GM12878 (cell line): ENCODE measurements around the gene ALDH18A1. TPM values are rescaled to one million over a fixed set of nuclear protein-coding genes. Genes with fewer than 3 reads are reported as not detected.

Experiments used
- ATAC-seq: fragments of 200-7000 bp; cut with Tn5 transposase; 3 replicates; pipeline ENCODE4 v1.9.1; 2020; ENCODE audit warnings: mild to moderate bottlenecking, moderate library complexity
- BruUV-seq: library from RNA; stranded (reverse); fragments of 400-500 nt; replicated peaks from 2 replicates; lab custom pipeline; 2021; lab: Mats Ljungman, UMichigan
- CTCF ChIA-PET: fragments of 300-600 bp; sonication (Branson Sonifier 250); formaldehyde crosslinking; extraction: SDS; loops from one replicate; lab custom pipeline; 2021; ENCODE audit warnings: inconsistent platforms; lab: Yijun Ruan, JAX
- POLR2A ChIA-PET: fragments of 350-600 bp; formaldehyde crosslinking; extraction: SDS; loops from one replicate; lab custom pipeline; 2021; ENCODE audit warnings: inconsistent platforms; lab: Charles Lee
- RAD21 ChIA-PET: fragments of 300-600 bp; sonication (Branson Sonifier 250); formaldehyde crosslinking; loops from one replicate; lab custom pipeline; 2023; ENCODE audit warnings: antibody characterized with exemption; ENCODE audit not compliant: unreplicated experiment; lab: Charles Lee
- SMC1A ChIA-PET: fragments of 300-600 bp; sonication (Branson Sonifier 250); formaldehyde crosslinking; loops from one replicate; lab custom pipeline; 2023; ENCODE audit not compliant: unreplicated experiment, uncharacterized antibody; lab: Charles Lee
- DNase-seq: peaks from one replicate; pipeline ENCODE4 v3.0.0-alpha.2; 2011; ENCODE audit warnings: low read depth, low spot score
- FAIRE-seq: peaks from 3 replicates; lab custom pipeline; 2011; peaks lifted over from hg19 to GRCh38; lab: Jason Lieb, UNC
- H2AFZ ChIP-seq: 2 replicates; pipeline ENCODE4 v1.6.0; 2011; ENCODE audit warnings: low read depth, low read length, control low read depth; ENCODE audit not compliant: control insufficient read depth
- H3K27ac ChIP-seq: 2 replicates; pipeline ENCODE4 v1.5.1; 2011; ENCODE audit warnings: control low read depth; ENCODE audit not compliant: control insufficient read depth, insufficient read depth
- H3K27me3 ChIP-seq, 2 experiments: replicated peaks in 1 of 2; 2 replicates each; pipeline versions ENCODE4 v1.6.0 to v1.6.1; 2011; ENCODE audit warnings: low read length in 1 of 2; ENCODE audit not compliant: control insufficient read depth in 2 of 2, insufficient read depth in 2 of 2
- H3K36me3 ChIP-seq, 2 experiments: 2 replicates each; pipeline ENCODE4 v1.5.1; 2011; ENCODE audit warnings: low read length in 1 of 2; ENCODE audit not compliant: control insufficient read depth in 2 of 2, insufficient read depth in 2 of 2
- H3K4me1 ChIP-seq: 2 replicates; pipeline ENCODE4 v1.6.1; 2011; ENCODE audit warnings: mild to moderate bottlenecking, low read length, moderate library complexity, mixed read lengths; ENCODE audit not compliant: control insufficient read depth, insufficient read depth
- H3K4me2 ChIP-seq: 2 replicates; pipeline ENCODE4 v1.6.0; 2011; ENCODE audit warnings: control low read depth; ENCODE audit not compliant: control insufficient read depth, insufficient read depth
- H3K4me3 ChIP-seq: fragments of 200-600 bp; sonication (generic); 2 replicates; pipeline ENCODE4 v1.5.1; 2016
- H3K79me2 ChIP-seq: 2 replicates; pipeline ENCODE4 v1.6.0; 2011; ENCODE audit warnings: low read length; ENCODE audit not compliant: control insufficient read depth, insufficient read depth
- H3K9ac ChIP-seq: 2 replicates; pipeline ENCODE4 v1.8.0; 2011; ENCODE audit warnings: low read length, control low read depth, mixed read lengths; ENCODE audit not compliant: control insufficient read depth, insufficient read depth
- H3K9me3 ChIP-seq: replicated peaks from 3 replicates; pipeline ENCODE4 v1.5.1; 2011; ENCODE audit warnings: mild to moderate bottlenecking, low read length; ENCODE audit not compliant: control insufficient read depth, insufficient read depth
- H4K20me1 ChIP-seq: 2 replicates; pipeline ENCODE4 v1.6.0; 2011; ENCODE audit not compliant: control insufficient read depth, insufficient read depth
- ASH2L ChIP-seq: fragments of 300-600, 200-600 bp; sonication (generic); IDR thresholded peaks from 2 replicates; pipeline ENCODE4 v1.6.1; 2017; ENCODE audit warnings: low read depth, mild to moderate bottlenecking, borderline replicate concordance
- BHLHE40 ChIP-seq, 2 experiments: fragments of 450-650 bp in 1 of 2; IDR thresholded peaks; 2 replicates each; pipeline ENCODE4 v1.6.1; 2011 to 2017; ENCODE audit warnings: low read depth in 2 of 2, borderline replicate concordance in 1 of 2, improper control_type of control experiment in 1 of 2, low read length in 1 of 2, mild to moderate bottlenecking in 1 of 2
- IRF3 ChIP-seq: fragments of 450-650 bp; IDR thresholded peaks from 2 replicates; pipeline ENCODE4 v1.6.1; 2014; ENCODE audit warnings: mild to moderate bottlenecking
- MAX ChIP-seq: IDR thresholded peaks from 2 replicates; pipeline ENCODE4 v1.6.1; 2012; ENCODE audit warnings: low read depth, low read length, improper control_type of control experiment
- NFYB ChIP-seq: IDR thresholded peaks from 2 replicates; pipeline ENCODE4 v1.6.1; 2011; ENCODE audit warnings: low read depth, mild to moderate bottlenecking, low read length, improper control_type of control experiment, moderate library complexity; ENCODE audit not compliant: insufficient read depth
- NRF1 ChIP-seq: conservative IDR thresholded peaks from 2 replicates; pipeline ENCODE4 v1.6.1; 2011; ENCODE audit warnings: mild to moderate bottlenecking, low read depth, low read length, improper control_type of control experiment
- POLR2AphosphoS5 ChIP-seq: IDR thresholded peaks from 2 replicates; pipeline ENCODE4 v1.6.1; 2011; ENCODE audit warnings: mild to moderate bottlenecking, low read length, inconsistent platforms
- RAD51 ChIP-seq: fragments of 450-650 bp; IDR thresholded peaks from 2 replicates; pipeline ENCODE4 v1.6.1; 2016; ENCODE audit warnings: moderate library complexity, mild to moderate bottlenecking, inconsistent platforms
- RB1 ChIP-seq: fragments of 450-650 bp; formaldehyde crosslinking; IDR thresholded peaks from 2 replicates; pipeline ENCODE4 v1.6.1; 2017; ENCODE audit warnings: mild to moderate bottlenecking, borderline replicate concordance
- RBBP5 ChIP-seq: fragments of 200-600 bp; sonication (generic); conservative IDR thresholded peaks from 2 replicates; pipeline ENCODE4 v1.6.1; 2016
- ZNF687 ChIP-seq: fragments of 450-650 bp; IDR thresholded peaks from 2 replicates; pipeline ENCODE4 v1.6.1; 2017; ENCODE audit warnings: mild to moderate bottlenecking, moderate library complexity
- WGBS: methylation state at CpG from one replicate; pipeline ENCODE4 v1.1.6; 2016; ENCODE audit warnings: low lambda C conversion rate; ENCODE audit not compliant: insufficient replicate concordance, insufficient coverage; ENCODE audit errors: missing lambda C conversion rate; 5-methylcytosine and 5-hydroxymethylcytosine counted together
- in situ Hi-C: fragments of 300-500 bp; cut with MboI; formaldehyde crosslinking; loops from 9 replicates; pipeline ENCODE4 v1.14.3; 2018; ENCODE audit warnings: mixed read lengths
- intact Hi-C: fragments of 100-400 bp; cut with micrococcal nuclease; formaldehyde crosslinking; loops from one replicate; pipeline ENCODE4 v1.14.2; 2022; ENCODE audit not compliant: unreplicated experiment
- polyA plus RNA-seq, 11 experiments: library from polyadenylated mRNA; depleted of rRNA in 4 of 11; unstranded in 6 of 11; stranded (reverse) in 5 of 11; fragments of >200 nt; fragmentation: Nextera tagmentation in 4 of 11; fragmentation: Illumina TruSeq in 1 of 11; extraction: Ambion mirVana in 4 of 11; extraction: Trizol in 1 of 11; gene quantifications; 1 replicate in 1 of 11; 2 replicates in 10 of 11; pipeline versions ENCODE4 v1.2.1 to v1.2.3, GENCODE V29; 2011 to 2016; ENCODE audit warnings: inconsistent platforms in 2 of 11, missing spikeins in 2 of 11, low read depth in 1 of 11
- total RNA-seq, 4 experiments: library from RNA; depleted of rRNA in 3 of 4; stranded (reverse); fragments of >200 nt in 3 of 4; fragmentation: Illumina TruSeq in 1 of 4; extraction: Trizol in 1 of 4; gene quantifications; 2 replicates each; pipeline versions ENCODE4 v1.2.1 to v1.2.3, GENCODE V29; 2013 to 2021
- TF ChIP-seq, protein P1 (sequence below): IDR thresholded peaks from 2 replicates; pipeline ENCODE4 v1.6.1; 2011; ENCODE audit warnings: borderline replicate concordance, low read depth, mild to moderate bottlenecking, moderate library complexity, mixed read lengths, low read length; ENCODE audit not compliant: insufficient read depth; ENCODE audit errors: extremely low read length

The ALDH18A1 gene
- total and polyA plus RNA-seq, 10 of the 15 experiments (the other 5 are each of a cell fraction or from before 2014, with no cell fraction given), result 24.3 to 118 (median 99.3) TPM

- no peak for TF ChIP-seq ZNF687
- 0 out of 2 replicates have a peak, but pooled peaks have one; percentile 56 for TF ChIP-seq MAX
- TF ChIP-seq NFYB, result peak; percentile 74; the same call in 1 of the 2 replicates
- no peak for TF ChIP-seq POLR2AphosphoS5
Observed at GRCh38 chr10:95561177-95561863, 95.2 kb downstream of the ALDH18A1 start, which contains the start of gene SORBS1 (continued).

DNA sequence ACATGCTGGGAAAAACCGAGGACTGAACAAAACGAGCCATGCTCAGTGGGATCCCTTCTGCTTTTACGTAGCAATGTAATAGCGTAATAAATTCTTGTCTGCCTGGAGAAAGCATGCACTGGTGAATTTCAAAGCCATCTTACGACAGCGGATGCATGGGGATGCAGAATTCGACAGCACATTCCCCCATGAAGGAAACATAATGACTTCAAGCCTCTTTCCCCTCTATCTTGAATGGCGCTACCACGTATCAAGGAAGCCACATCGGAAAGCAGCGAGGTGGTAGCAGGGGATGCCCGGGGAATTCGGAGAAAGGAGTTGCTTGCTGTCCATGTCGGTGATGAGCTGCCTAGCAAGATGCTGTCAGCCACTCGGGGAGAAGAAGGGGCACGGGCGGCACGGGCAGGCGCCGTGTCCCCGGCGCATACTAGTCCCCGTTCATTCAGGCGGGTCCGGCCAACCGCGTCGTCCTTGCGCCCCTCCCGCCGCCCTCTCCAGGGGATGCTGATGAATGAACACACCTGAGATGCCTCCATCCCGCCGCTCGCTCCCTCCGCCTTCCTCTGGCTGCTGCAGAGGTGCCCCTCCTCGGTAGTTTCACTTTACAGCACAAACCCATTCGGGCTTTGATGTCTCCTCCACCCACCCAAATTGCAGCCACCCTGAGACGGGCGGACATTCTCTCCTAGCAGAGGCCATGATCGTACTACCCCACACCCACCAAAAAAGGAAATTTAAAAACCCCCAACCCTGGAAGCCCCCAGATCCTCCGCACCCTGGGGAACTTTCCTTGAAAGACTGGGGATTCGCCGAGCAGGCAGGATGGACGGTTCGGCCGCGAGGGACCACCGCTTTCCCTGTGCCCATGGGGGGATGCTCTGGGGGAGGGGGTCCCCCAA, 96.0 kb downstream of the ALDH18A1 start:
- intact Hi-C loops (no loop called here), in situ Hi-C loops (no loop called here)
- Histone ChIP-seq H3K27ac (no peak overlapping the region), H3K79me2 (no peaks in the 10 kb centered on the region), H3K4me3 (peak overlapping the region; percentile 95), H3K9me3 (no peaks in the 10 kb centered on the region), H3K27me3 (peaks cover 3% of the 10 kb centered on the region in 2 experiments; a peak in 3 of 4 replicates), H4K20me1 (peaks cover 2% of the 10 kb centered on the region; the same call in 1 of the 2 replicates), H3K4me1 (no peaks in the 10 kb centered on the region; the same call in 1 of the 2 replicates), H3K9ac (peak overlapping the region; percentile 53; the same call in 1 of the 2 replicates), H3K36me3 (no peaks in the 10 kb centered on the region), H2AFZ (peak overlapping the region; percentile 31), H3K4me2 (peak overlapping the region; percentile 97)
- FAIRE-seq (no peak), ATAC-seq (peak; percentile 12; the same call in 2 of the 3 replicates), DNase-seq (no peak)
- TF ChIP-seq RAD51, result no peak
- TF ChIP-seq, protein P1, sequence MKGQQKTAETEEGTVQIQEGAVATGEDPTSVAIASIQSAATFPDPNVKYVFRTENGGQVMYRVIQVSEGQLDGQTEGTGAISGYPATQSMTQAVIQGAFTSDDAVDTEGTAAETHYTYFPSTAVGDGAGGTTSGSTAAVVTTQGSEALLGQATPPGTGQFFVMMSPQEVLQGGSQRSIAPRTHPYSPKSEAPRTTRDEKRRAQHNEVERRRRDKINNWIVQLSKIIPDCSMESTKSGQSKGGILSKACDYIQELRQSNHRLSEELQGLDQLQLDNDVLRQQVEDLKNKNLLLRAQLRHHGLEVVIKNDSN, result no peak
- peak in 1 of 2 experiments; percentile 11; a peak in 1 of 4 replicates for TF ChIP-seq BHLHE40 (IDR thresholded peaks at IDR 0.05; ENCODE audit: borderline replicate concordance in 1 of 2, low read depth in 2 of 2, low read length in 1 of 2)
- TF ChIP-seq RBBP5, result no peak
- TF ChIP-seq RB1, result no peak
- no peak for TF ChIP-seq ASH2L
- TF ChIP-seq IRF3, result no peak
- no peak for TF ChIP-seq NRF1
- POLR2A ChIA-PET, result no interaction called here
- SMC1A ChIA-PET, result no interaction called here
- RAD21 ChIA-PET, result no interaction called here
- WGBS, result 10% methylated on average over 39 of the region's 48 CpGs
- CTCF ChIA-PET, result no interaction called here
- no TSS peak for BruUV-seq
